ENCODE data around the gene HFE.
"Not testable (repeated sequence)": the region's sequence is repeated elsewhere in the genome, so short reads cannot be mapped to it uniquely, and the experiment has no call there.

HFE gene

DNA sequence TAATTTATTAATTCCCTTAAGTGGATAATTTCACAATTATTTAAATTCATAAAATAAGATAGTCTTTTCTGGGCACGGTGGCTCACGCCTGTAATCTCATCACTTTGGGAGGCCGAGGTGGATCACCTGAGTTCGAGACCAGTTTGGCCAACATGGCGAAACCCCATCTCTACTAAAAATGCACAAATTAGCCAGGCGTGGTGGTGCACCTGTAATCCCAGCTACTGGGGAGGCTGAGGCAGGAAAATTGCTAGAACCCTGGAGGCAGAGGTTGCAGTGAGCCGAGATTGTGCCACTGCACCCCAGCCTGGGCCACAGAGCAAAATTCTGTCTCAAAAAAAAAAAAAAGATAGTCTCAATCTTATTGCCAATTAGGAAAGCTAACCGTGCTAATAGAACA is 32.9 kb downstream of the HFE start:
- not testable (repeated sequence) for H3K4me3 ChIP-seq (ENCODE audit: low read length); H3K4me2 ChIP-seq (ENCODE audit: low read length); H3K27me3 ChIP-seq (ENCODE audit: control insufficient read depth, insufficient read depth, low read length); H3K9me3 ChIP-seq (replicated peaks; ENCODE audit: low read length); H3K9ac ChIP-seq (ENCODE audit: low read depth, low read length); H3K36me3 ChIP-seq (ENCODE audit: insufficient read depth, low read length)
- H3K4me1 ChIP-seq (ENCODE audit: control insufficient read depth, insufficient read depth, low read length): peaks cover 14% of the 10 kb centered on the region

- no peak overlapping the region for H3K9ac ChIP-seq (ENCODE audit: low read depth, low read length)
- no peaks in the 10 kb centered on the region for H3K36me3 ChIP-seq (ENCODE audit: insufficient read depth, low read length)
- H3K4me3 ChIP-seq (ENCODE audit: low read length): no peak overlapping the region
- H3K4me1 ChIP-seq (ENCODE audit: control insufficient read depth, insufficient read depth, low read length): peaks cover 14% of the 10 kb centered on the region
- no peaks in the 10 kb centered on the region for H3K27me3 ChIP-seq (ENCODE audit: control insufficient read depth, insufficient read depth, low read length)
- H3K9me3 ChIP-seq (replicated peaks; ENCODE audit: low read length): no peaks in the 10 kb centered on the region
- H3K4me2 ChIP-seq (ENCODE audit: low read length): no peak overlapping the region
Measured at GRCh38 chr6:26120807-26121140, 33.5 kb downstream of the HFE start.

DNA sequence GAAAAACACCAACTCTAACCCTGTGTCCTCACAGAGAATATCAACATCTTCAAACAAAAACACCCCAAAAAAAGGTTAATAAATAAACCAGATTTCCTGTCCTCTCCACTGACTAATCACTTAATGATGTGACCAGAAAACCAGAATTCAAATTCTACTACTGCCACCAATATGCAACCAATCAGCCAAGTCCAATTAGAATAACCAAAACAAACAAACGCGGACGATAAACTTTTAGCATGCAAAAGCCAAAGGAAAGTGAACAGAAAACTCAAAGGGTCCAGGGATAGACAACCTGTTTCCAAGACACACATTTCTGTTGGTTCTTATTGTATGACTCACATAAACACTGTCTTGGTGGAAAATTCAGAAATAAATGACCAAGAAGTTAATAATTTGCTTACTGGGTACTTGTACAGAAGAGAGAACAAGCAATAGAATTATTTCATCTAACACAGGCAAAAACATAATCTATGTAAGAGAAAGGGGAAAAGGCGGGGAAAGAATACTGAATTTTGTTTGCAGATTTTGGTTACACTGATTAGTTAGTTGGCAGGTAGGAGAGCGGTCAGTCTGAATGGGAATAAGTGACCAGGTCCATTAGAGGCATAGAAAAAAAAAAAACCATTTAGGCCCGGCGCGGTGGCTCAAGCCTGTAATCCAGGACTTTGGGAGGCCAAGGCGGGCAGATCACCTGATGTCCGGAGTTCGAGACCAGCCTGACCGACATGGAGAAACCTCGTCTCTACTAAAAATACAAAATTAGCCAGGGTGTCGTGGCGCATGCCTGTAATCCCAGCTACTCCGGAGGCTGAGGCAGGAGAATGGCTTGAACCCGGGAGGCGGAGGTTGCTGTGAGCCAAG is 34.1 kb downstream of the HFE start:
- H3K4me3 ChIP-seq (ENCODE audit: low read length): no peak overlapping the region
- H3K4me2 ChIP-seq (ENCODE audit: low read length): no peak overlapping the region
- H3K9me3 ChIP-seq (replicated peaks; ENCODE audit: low read length): no peaks in the 10 kb centered on the region
- H3K9ac ChIP-seq (ENCODE audit: low read depth, low read length): no peak overlapping the region
- H3K27me3 ChIP-seq (ENCODE audit: control insufficient read depth, insufficient read depth, low read length): no peaks in the 10 kb centered on the region
- H3K36me3 ChIP-seq (ENCODE audit: insufficient read depth, low read length): no peaks in the 10 kb centered on the region
- H3K4me1 ChIP-seq (ENCODE audit: control insufficient read depth, insufficient read depth, low read length): peaks cover 15% of the 10 kb centered on the region

DNA sequence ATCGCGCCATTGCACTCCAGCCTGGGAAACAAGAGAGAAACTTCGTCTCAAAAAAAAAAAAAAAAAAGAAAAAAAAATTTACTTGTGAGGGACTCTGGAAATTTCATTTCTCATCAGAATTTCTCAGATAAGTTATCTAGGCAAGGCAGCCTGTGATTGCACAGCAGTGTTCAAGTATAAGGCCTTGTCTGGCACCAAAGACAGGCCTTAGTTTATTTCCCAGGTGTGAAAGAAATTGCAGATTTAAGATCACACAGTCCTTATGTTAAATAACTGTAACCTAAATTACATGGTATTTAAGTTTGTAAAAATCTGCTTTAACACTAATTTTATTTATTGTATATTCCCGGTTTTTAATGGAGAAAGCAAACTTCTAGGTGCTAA is 34.8 kb downstream of the HFE start:
- peak overlapping the region; percentile 85 for H3K4me2 ChIP-seq (ENCODE audit: low read length)
- peak overlapping the region; percentile 88 for H3K9ac ChIP-seq (ENCODE audit: low read depth, low read length)
- no peaks in the 10 kb centered on the region for H3K36me3 ChIP-seq (ENCODE audit: insufficient read depth, low read length)
- peaks cover 21% of the 10 kb centered on the region for H3K4me1 ChIP-seq (ENCODE audit: control insufficient read depth, insufficient read depth, low read length)
- no peaks in the 10 kb centered on the region for H3K9me3 ChIP-seq (replicated peaks; ENCODE audit: low read length)
- no peak overlapping the region for H3K4me3 ChIP-seq (ENCODE audit: low read length)
- H3K27me3 ChIP-seq (ENCODE audit: control insufficient read depth, insufficient read depth, low read length): no peaks in the 10 kb centered on the region

GRCh38 chr6:26122402-26122792 is 35.2 kb downstream of the HFE start:
- Histone ChIP-seq H3K9ac (ENCODE audit: low read depth, low read length) (peak overlapping the region; percentile 88), H3K9me3 (replicated peaks; ENCODE audit: low read length) (no peaks in the 10 kb centered on the region), H3K4me3 (ENCODE audit: low read length) (peak overlapping the region; percentile 89), H3K27me3 (ENCODE audit: control insufficient read depth, insufficient read depth, low read length) (no peaks in the 10 kb centered on the region), H3K36me3 (ENCODE audit: insufficient read depth, low read length) (no peaks in the 10 kb centered on the region), H3K4me2 (ENCODE audit: low read length) (peak overlapping the region; percentile 85), H3K4me1 (ENCODE audit: control insufficient read depth, insufficient read depth, low read length) (peaks cover 25% of the 10 kb centered on the region)

GRCh38 chr6:26122793-26123674 is 35.8 kb downstream of the HFE start:
- H3K36me3 ChIP-seq (ENCODE audit: insufficient read depth, low read length): no peaks in the 10 kb centered on the region
- H3K4me3 ChIP-seq (ENCODE audit: low read length): peak overlapping the region; percentile 89
- H3K27me3 ChIP-seq (ENCODE audit: control insufficient read depth, insufficient read depth, low read length): no peaks in the 10 kb centered on the region
- H3K9me3 ChIP-seq (replicated peaks; ENCODE audit: low read length): no peaks in the 10 kb centered on the region
- H3K4me2 ChIP-seq (ENCODE audit: low read length): peak overlapping the region; percentile 85
- H3K4me1 ChIP-seq (ENCODE audit: control insufficient read depth, insufficient read depth, low read length): peaks cover 26% of the 10 kb centered on the region
- peak overlapping the region; percentile 88 for H3K9ac ChIP-seq (ENCODE audit: low read depth, low read length)

DNA sequence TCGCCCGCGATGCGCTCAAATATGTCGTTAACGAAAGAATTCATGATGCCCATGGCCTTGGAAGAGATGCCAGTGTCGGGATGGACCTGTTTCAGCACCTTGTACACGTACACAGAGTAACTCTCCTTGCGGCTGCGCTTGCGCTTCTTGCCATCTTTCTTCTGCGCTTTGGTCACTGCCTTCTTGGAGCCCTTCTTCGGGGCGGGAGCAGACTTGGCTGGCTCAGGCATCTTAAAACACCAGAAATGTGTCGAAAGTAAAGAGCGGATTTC is 36.4 kb downstream of the HFE start:
- Histone ChIP-seq H3K4me2 (ENCODE audit: low read length) (peak overlapping the region; percentile 85), H3K4me3 (ENCODE audit: low read length) (peak overlapping the region; percentile 89), H3K9ac (ENCODE audit: low read depth, low read length) (peak overlapping the region; percentile 88), H3K27me3 (ENCODE audit: control insufficient read depth, insufficient read depth, low read length) (no peaks in the 10 kb centered on the region), H3K4me1 (ENCODE audit: control insufficient read depth, insufficient read depth, low read length) (peaks cover 26% of the 10 kb centered on the region), H3K9me3 (replicated peaks; ENCODE audit: low read length) (no peaks in the 10 kb centered on the region), H3K36me3 (ENCODE audit: insufficient read depth, low read length) (peaks cover 3% of the 10 kb centered on the region)

DNA sequence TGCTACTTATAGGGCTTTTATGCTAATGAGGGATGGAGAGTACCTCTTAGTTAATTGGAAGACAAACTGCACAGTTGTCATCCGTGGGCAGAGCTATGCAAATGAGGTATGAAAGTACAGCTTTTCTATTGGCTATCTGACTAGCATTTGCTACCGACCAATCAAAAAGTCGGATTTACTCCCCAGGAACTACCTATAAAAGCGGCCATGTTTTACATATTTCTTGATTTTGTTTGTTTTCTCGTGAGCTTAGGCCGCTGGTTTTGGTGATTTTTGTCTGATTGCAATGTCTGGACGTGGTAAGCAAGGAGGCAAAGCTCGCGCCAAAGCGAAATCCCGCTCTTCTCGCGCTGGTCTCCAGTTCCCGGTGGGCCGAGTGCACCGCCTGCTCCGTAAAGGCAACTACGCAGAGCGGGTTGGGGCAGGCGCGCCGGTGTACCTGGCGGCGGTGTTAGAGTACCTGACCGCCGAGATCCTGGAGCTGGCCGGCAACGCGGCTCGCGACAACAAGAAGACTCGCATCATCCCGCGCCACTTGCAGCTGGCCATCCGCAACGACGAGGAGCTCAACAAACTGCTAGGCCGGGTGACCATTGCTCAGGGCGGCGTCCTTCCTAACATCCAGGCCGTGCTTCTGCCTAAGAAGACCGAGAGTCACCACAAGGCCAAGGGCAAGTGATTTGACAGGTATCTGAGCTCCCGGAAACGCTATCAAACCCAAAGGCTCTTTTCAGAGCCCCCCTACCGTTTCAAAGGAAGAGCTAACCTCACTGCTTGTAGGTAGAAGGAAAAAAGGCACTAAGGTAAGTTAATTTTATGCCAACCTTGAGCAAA is 36.9 kb downstream of the HFE start:
- Histone ChIP-seq H3K9ac (ENCODE audit: low read depth, low read length) (peak overlapping the region; percentile 96), H3K4me2 (ENCODE audit: low read length) (peak overlapping the region; percentile 96), H3K36me3 (ENCODE audit: insufficient read depth, low read length) (peaks cover 3% of the 10 kb centered on the region), H3K4me1 (ENCODE audit: control insufficient read depth, insufficient read depth, low read length) (peaks cover 26% of the 10 kb centered on the region), H3K4me3 (ENCODE audit: low read length) (peak overlapping the region; percentile 89), H3K9me3 (replicated peaks; ENCODE audit: low read length) (no peaks in the 10 kb centered on the region), H3K27me3 (ENCODE audit: control insufficient read depth, insufficient read depth, low read length) (no peaks in the 10 kb centered on the region)

- Histone ChIP-seq H3K4me1 (ENCODE audit: control insufficient read depth, insufficient read depth, low read length) (peaks cover 26% of the 10 kb centered on the region), H3K4me3 (ENCODE audit: low read length) (peak overlapping the region; percentile 89), H3K36me3 (ENCODE audit: insufficient read depth, low read length) (peaks cover 8% of the 10 kb centered on the region), H3K9ac (ENCODE audit: low read depth, low read length) (peak overlapping the region; percentile 96), H3K27me3 (ENCODE audit: control insufficient read depth, insufficient read depth, low read length) (no peaks in the 10 kb centered on the region), H3K4me2 (ENCODE audit: low read length) (peak overlapping the region; percentile 96), H3K9me3 (replicated peaks; ENCODE audit: low read length) (no peaks in the 10 kb centered on the region)
Measured at GRCh38 chr6:26124781-26125685, 37.8 kb downstream of the HFE start.

DNA sequence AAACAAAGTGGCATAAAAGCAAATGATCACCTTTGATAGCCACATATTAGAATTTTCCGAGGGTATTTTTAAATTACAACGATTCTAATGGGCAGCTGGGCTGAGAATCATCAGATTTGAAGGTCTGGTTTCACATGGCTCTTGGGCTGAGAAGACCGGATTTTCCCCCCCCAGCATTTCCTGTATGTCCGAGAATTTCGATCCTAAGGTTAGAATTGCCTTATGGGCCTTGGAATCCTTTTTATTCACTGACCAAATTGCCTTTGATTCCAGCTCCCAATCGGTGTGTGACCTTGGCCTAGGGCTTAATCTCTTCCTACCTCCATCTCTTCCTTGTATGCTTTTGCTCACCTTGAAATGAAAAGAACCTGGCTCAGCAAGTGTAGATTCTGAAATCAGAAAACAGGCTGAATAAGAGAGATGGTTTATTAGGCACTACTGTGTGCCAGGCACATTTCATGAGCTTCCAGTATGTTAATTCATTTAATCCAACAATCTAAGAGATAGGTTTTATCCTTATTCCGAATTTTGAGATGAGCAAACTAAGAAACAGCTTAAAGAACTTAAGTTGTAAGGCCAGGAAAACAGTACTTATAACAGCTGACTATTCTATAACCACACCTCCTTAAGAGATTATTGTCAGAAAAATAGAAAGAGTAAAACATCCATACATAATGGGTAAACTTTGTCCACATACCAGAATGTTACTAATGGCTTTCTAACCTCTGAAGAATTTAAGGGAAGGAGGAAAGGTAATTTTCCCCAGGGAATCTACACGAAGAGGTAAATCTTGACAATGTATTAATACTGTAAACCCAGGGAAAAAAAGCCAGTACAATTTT is 39.4 kb downstream of the HFE start:
- Histone ChIP-seq H3K36me3 (ENCODE audit: insufficient read depth, low read length) (peaks cover 11% of the 10 kb centered on the region), H3K9ac (ENCODE audit: low read depth, low read length) (peak overlapping the region; percentile 96), H3K4me1 (ENCODE audit: control insufficient read depth, insufficient read depth, low read length) (peaks cover 19% of the 10 kb centered on the region), H3K4me3 (ENCODE audit: low read length) (peak overlapping the region; percentile 89), H3K9me3 (replicated peaks; ENCODE audit: low read length) (no peaks in the 10 kb centered on the region), H3K27me3 (ENCODE audit: control insufficient read depth, insufficient read depth, low read length) (no peaks in the 10 kb centered on the region), H3K4me2 (ENCODE audit: low read length) (peak overlapping the region; percentile 96)
